SK-N-SH treated with all-trans-retinoic acid at 6 μM for 48 hours (cell line): ENCODE results near the gene ANP32A.

Experiments used
- ATAC-seq: fragments of 200-7000 bp; cut with Tn5 transposase; 3 replicates; pipeline ENCODE4 v1.9.1; 2020; ENCODE audit warnings: mild to moderate bottlenecking, moderate library complexity
- ARNTL ChIP-seq: fragments of 450-650 bp; formaldehyde crosslinking; IDR thresholded peaks from 2 replicates; pipeline ENCODE4 v1.5.0; 2020; ENCODE audit warnings: low read depth, mild to moderate bottlenecking, moderate library complexity, borderline replicate concordance
- BACH2 ChIP-seq: fragments of 250-450 bp; sonication (Bioruptor Pico); IDR thresholded peaks from 2 replicates; pipeline ENCODE4 v1.9.0; 2021; ENCODE audit warnings: mild to moderate bottlenecking, borderline replicate concordance
- CSDC2 ChIP-seq: fragments of 250-450 bp; sonication (Bioruptor Pico); IDR thresholded peaks from 2 replicates; pipeline ENCODE4 v1.5.0; 2020; ENCODE audit warnings: mild to moderate bottlenecking, moderate library complexity
- ESRRG ChIP-seq: fragments of 250-450 bp; sonication (Bioruptor Pico); IDR thresholded peaks from 2 replicates; pipeline ENCODE4 v1.6.1; 2021; ENCODE audit warnings: mild to moderate bottlenecking
- ISL1 ChIP-seq: fragments of 250-450 bp; sonication (Bioruptor Pico); IDR thresholded peaks from 2 replicates; pipeline ENCODE4 v2.1.2; 2022; ENCODE audit warnings: mild to moderate bottlenecking, moderate library complexity
- OSR1 ChIP-seq: fragments of 250-450 bp; sonication (Bioruptor Pico); IDR thresholded peaks from 2 replicates; pipeline ENCODE4 v1.8.0; 2022; ENCODE audit warnings: moderate library complexity, mild to moderate bottlenecking, inconsistent platforms
- PPARA ChIP-seq: fragments of 250-450 bp; sonication (Bioruptor Pico); IDR thresholded peaks from 2 replicates; pipeline ENCODE4 v1.5.0; 2020; ENCODE audit warnings: mild to moderate bottlenecking, borderline replicate concordance
- RARB ChIP-seq: fragments of 250-450 bp; sonication (Bioruptor Pico); IDR thresholded peaks from 2 replicates; pipeline ENCODE4 v1.8.0; 2021; ENCODE audit warnings: mild to moderate bottlenecking, moderate library complexity
- SNAI2 ChIP-seq: fragments of 250-450 bp; sonication (Bioruptor Pico); IDR thresholded peaks from 2 replicates; pipeline ENCODE4 v1.5.0; 2020; ENCODE audit warnings: mild to moderate bottlenecking, moderate library complexity
- TCF4 ChIP-seq: fragments of 250-450 bp; sonication (Bioruptor Pico); IDR thresholded peaks from 2 replicates; pipeline ENCODE4 v1.8.0; 2021; ENCODE audit warnings: mild to moderate bottlenecking, moderate library complexity, borderline replicate concordance
- TOX ChIP-seq: fragments of 250-450 bp; sonication (Bioruptor Pico); IDR thresholded peaks from 2 replicates; pipeline ENCODE4 v1.8.0; 2021; ENCODE audit warnings: mild to moderate bottlenecking, moderate library complexity, borderline replicate concordance
- ZC3H10 ChIP-seq: fragments of 250-450 bp; sonication (Bioruptor Pico); IDR thresholded peaks from 2 replicates; pipeline ENCODE4 v1.5.1; 2021; ENCODE audit warnings: mild to moderate bottlenecking, moderate library complexity
- ZFP30 ChIP-seq: fragments of 450-650 bp; formaldehyde crosslinking; IDR thresholded peaks from 2 replicates; pipeline ENCODE4 v1.5.0; 2022; ENCODE audit warnings: mild to moderate bottlenecking, moderate library complexity
- ZNF565 ChIP-seq: fragments of 450-650 bp; formaldehyde crosslinking; conservative IDR thresholded peaks from 2 replicates; pipeline ENCODE4 v1.5.0; 2020; ENCODE audit warnings: low read depth, mild to moderate bottlenecking, moderate library complexity
- ZNF70 ChIP-seq: fragments of 450-650 bp; formaldehyde crosslinking; IDR thresholded peaks from 2 replicates; pipeline ENCODE4 v1.5.0; 2020; ENCODE audit warnings: mild to moderate bottlenecking, moderate library complexity
- ZNF8 ChIP-seq: fragments of 450-650 bp; formaldehyde crosslinking; IDR thresholded peaks from 2 replicates; pipeline ENCODE4 v1.5.0; 2020; ENCODE audit warnings: mild to moderate bottlenecking, moderate library complexity
- TF ChIP-seq, protein P1 (sequence below): fragments of 250-450 bp; sonication (Bioruptor Pico); IDR thresholded peaks from 2 replicates; pipeline ENCODE4 v1.5.0; 2020; ENCODE audit warnings: mild to moderate bottlenecking, moderate library complexity
- TF ChIP-seq, protein P2 (sequence below): fragments of 250-450 bp; sonication (Bioruptor Pico); IDR thresholded peaks from 2 replicates; pipeline ENCODE4 v1.5.1; 2021; ENCODE audit warnings: mild to moderate bottlenecking, moderate library complexity
- TF ChIP-seq, protein P3 (sequence below): fragments of 250-450 bp; sonication (Bioruptor Pico); IDR thresholded peaks from 2 replicates; pipeline ENCODE4 v1.8.0; 2020; ENCODE audit warnings: mild to moderate bottlenecking, moderate library complexity, borderline replicate concordance
- TF ChIP-seq, protein P4 (sequence below): fragments of 250-450 bp; sonication (Bioruptor Pico); IDR thresholded peaks from 2 replicates; pipeline ENCODE4 v1.5.1; 2020; ENCODE audit warnings: low read depth, mild to moderate bottlenecking, moderate library complexity
- TF ChIP-seq, protein P5 (sequence below): fragments of 250-450 bp; sonication (Bioruptor Pico); IDR thresholded peaks from 2 replicates; pipeline ENCODE4 v1.8.0; 2021; ENCODE audit warnings: low read depth, mild to moderate bottlenecking, moderate library complexity, borderline replicate concordance

Gene ANP32A

DNA sequence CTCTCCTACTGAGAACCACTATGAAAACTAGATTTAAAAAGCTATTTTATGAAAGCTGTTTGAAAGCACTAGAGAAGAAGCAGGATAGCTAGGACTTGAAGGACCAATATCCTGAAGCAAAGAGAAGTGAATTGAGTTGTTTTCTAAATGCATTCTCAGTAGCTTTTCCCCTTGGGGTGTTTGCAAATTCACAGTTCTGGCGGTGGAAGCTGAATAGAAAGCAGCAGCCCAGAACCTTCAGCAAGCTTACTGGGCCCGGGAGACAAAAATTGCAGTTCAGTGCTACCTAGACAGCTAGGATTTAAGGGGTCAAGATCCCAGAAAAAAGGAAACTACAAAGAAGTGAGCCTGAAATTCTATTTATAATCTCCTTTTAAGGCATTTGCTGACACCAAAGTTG is 31.3 kb upstream of the ANP32A start:
- no peak for ATAC-seq
- TF ChIP-seq, protein P1, sequence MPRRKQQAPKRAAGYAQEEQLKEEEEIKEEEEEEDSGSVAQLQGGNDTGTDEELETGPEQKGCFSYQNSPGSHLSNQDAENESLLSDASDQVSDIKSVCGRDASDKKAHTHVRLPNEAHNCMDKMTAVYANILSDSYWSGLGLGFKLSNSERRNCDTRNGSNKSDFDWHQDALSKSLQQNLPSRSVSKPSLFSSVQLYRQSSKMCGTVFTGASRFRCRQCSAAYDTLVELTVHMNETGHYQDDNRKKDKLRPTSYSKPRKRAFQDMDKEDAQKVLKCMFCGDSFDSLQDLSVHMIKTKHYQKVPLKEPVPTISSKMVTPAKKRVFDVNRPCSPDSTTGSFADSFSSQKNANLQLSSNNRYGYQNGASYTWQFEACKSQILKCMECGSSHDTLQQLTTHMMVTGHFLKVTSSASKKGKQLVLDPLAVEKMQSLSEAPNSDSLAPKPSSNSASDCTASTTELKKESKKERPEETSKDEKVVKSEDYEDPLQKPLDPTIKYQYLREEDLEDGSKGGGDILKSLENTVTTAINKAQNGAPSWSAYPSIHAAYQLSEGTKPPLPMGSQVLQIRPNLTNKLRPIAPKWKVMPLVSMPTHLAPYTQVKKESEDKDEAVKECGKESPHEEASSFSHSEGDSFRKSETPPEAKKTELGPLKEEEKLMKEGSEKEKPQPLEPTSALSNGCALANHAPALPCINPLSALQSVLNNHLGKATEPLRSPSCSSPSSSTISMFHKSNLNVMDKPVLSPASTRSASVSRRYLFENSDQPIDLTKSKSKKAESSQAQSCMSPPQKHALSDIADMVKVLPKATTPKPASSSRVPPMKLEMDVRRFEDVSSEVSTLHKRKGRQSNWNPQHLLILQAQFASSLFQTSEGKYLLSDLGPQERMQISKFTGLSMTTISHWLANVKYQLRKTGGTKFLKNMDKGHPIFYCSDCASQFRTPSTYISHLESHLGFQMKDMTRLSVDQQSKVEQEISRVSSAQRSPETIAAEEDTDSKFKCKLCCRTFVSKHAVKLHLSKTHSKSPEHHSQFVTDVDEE (CRISPR knock-in tag) = no peak
- TF ChIP-seq, protein P2, sequence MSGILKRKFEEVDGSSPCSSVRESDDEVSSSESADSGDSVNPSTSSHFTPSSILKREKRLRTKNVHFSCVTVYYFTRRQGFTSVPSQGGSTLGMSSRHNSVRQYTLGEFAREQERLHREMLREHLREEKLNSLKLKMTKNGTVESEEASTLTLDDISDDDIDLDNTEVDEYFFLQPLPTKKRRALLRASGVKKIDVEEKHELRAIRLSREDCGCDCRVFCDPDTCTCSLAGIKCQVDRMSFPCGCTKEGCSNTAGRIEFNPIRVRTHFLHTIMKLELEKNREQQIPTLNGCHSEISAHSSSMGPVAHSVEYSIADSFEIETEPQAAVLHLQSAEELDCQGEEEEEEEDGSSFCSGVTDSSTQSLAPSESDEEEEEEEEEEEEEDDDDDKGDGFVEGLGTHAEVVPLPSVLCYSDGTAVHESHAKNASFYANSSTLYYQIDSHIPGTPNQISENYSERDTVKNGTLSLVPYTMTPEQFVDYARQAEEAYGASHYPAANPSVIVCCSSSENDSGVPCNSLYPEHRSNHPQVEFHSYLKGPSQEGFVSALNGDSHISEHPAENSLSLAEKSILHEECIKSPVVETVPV = no peak
- TF ChIP-seq SNAI2 (CRISPR knock-in tag) (no peak), RARB (CRISPR knock-in tag) (no peak), ZFP30 (CRISPR knock-in tag) (no peak), ARNTL (CRISPR knock-in tag) (no peak), ZNF70 (CRISPR knock-in tag) (no peak)
- TF ChIP-seq, protein P3, sequence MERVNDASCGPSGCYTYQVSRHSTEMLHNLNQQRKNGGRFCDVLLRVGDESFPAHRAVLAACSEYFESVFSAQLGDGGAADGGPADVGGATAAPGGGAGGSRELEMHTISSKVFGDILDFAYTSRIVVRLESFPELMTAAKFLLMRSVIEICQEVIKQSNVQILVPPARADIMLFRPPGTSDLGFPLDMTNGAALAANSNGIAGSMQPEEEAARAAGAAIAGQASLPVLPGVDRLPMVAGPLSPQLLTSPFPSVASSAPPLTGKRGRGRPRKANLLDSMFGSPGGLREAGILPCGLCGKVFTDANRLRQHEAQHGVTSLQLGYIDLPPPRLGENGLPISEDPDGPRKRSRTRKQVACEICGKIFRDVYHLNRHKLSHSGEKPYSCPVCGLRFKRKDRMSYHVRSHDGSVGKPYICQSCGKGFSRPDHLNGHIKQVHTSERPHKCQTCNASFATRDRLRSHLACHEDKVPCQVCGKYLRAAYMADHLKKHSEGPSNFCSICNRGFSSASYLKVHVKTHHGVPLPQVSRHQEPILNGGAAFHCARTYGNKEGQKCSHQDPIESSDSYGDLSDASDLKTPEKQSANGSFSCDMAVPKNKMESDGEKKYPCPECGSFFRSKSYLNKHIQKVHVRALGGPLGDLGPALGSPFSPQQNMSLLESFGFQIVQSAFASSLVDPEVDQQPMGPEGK (CRISPR knock-in tag) = no peak
- TF ChIP-seq, all 23 proteins: peak for 0

DNA sequence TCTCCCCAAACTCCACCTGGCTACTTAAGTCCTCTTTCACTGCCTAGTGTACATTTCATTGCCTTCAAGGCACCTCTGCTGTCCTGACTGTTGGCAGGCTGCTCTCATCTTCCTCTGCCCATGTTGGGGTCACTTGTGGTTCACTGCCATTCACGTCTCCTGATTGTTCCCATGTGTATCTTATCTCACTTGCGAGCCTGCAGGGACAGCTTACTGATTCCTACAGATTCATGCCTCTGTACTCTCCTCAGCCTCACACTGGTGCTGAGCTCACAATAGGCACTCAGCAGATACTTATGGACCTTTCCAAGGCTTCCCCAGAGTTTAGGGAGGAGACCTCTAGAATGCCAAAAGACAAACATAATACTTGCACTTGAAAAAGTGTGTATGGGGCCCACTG is 28.8 kb upstream of the ANP32A start:
- no peak for ATAC-seq
- TF ChIP-seq, protein P4, sequence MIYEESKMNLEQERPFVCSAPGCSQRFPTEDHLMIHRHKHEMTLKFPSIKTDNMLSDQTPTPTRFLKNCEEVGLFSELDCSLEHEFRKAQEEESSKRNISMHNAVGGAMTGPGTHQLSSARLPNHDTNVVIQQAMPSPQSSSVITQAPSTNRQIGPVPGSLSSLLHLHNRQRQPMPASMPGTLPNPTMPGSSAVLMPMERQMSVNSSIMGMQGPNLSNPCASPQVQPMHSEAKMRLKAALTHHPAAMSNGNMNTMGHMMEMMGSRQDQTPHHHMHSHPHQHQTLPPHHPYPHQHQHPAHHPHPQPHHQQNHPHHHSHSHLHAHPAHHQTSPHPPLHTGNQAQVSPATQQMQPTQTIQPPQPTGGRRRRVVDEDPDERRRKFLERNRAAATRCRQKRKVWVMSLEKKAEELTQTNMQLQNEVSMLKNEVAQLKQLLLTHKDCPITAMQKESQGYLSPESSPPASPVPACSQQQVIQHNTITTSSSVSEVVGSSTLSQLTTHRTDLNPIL = no peak
- TF ChIP-seq PPARA (no peak), ZC3H10 (CRISPR knock-in tag) (no peak), RARB (CRISPR knock-in tag) (no peak), TCF4 (CRISPR knock-in tag) (no peak), ZNF70 (CRISPR knock-in tag) (no peak), ZNF565 (CRISPR knock-in tag) (no peak), ISL1 (no peak), CSDC2 (CRISPR knock-in tag) (no peak), BACH2 (CRISPR knock-in tag) (no peak), OSR1 (CRISPR knock-in tag) (no peak), TOX (CRISPR knock-in tag) (no peak), ESRRG (no peak)
- TF ChIP-seq, protein P3 (CRISPR knock-in tag) = no peak
- TF ChIP-seq, all 23 proteins: peak for 0

DNA sequence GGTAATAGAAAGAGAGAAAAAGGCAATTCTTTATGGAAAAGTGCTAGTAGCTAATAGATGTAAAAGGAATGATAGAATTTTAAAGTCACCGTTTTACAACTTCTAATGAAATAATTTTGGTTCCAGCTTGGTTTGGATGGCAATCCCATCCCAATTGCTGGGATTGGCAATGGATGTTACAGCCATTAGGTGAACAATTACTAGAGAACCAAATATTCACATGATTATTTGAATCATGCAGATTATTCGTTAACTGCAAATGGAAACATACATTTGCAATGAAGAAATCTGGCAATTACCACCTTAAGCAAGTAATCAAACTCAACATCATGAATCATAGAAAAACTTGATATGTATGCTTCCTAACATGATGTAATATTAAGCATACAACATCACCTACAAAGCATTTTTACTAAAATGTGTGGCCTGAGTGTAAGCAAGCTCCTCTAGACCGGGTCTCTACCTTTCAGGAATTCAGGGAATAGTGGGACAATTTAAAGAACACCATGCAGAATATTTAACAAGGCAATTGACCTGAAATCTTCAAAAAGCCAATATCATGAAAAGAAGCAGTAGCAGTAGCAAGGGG is 26.2 kb upstream of the ANP32A start:
- ATAC-seq = no peak
- TF ChIP-seq, protein P1 (CRISPR knock-in tag) = no peak
- TF ChIP-seq, protein P2 = no peak
- TF ChIP-seq ISL1 = no peak
- no peak for TF ChIP-seq BACH2 (CRISPR knock-in tag)
- TF ChIP-seq RARB (CRISPR knock-in tag) = no peak
- TF ChIP-seq ESRRG = no peak
- TF ChIP-seq CSDC2 (CRISPR knock-in tag) = no peak
- TF ChIP-seq ZNF8 (CRISPR knock-in tag) = no peak
- no peak for TF ChIP-seq PPARA
- TF ChIP-seq TOX (CRISPR knock-in tag) = no peak
- TF ChIP-seq TCF4 (CRISPR knock-in tag) = no peak
- TF ChIP-seq, protein P5, sequence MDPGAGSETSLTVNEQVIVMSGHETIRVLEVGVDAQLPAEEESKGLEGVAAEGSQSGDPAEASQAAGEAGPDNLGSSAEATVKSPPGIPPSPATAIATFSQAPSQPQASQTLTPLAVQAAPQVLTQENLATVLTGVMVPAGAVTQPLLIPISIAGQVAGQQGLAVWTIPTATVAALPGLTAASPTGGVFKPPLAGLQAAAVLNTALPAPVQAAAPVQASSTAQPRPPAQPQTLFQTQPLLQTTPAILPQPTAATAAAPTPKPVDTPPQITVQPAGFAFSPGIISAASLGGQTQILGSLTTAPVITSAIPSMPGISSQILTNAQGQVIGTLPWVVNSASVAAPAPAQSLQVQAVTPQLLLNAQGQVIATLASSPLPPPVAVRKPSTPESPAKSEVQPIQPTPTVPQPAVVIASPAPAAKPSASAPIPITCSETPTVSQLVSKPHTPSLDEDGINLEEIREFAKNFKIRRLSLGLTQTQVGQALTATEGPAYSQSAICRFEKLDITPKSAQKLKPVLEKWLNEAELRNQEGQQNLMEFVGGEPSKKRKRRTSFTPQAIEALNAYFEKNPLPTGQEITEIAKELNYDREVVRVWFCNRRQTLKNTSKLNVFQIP = no peak
